PC-9 (cell line): ENCODE results near the gene IQGAP3. TPM values are rescaled to one million over a fixed set of nuclear protein-coding genes. Genes with fewer than 3 reads are reported as not detected.
A peak's percentile ranks its signal among the peaks of the same experiment; 100 is the strongest.

Experiments
- BruUV-seq: library from RNA; stranded (reverse); fragments of 400-500 nt; replicated peaks from 2 replicates; lab custom pipeline; 2021; lab: Mats Ljungman, UMichigan
- CTCF ChIA-PET: fragments of 300-600 bp; sonication (Branson Sonifier 250); formaldehyde crosslinking; loops from one replicate; lab custom pipeline; 2022; ENCODE audit warnings: antibody characterized with exemption; lab: Charles Lee
- POLR2A ChIA-PET: fragments of 300-600 bp; sonication (Branson Sonifier 250); formaldehyde crosslinking; loops from one replicate; lab custom pipeline; 2022; ENCODE audit warnings: antibody characterized with exemption; ENCODE audit not compliant: unreplicated experiment; lab: Charles Lee
- DNase-seq, 2 experiments: peaks; one replicate each; pipeline versions ENCODE4 v3.0.0 to v3.0.0-alpha.2; 2015 to 2022; ENCODE audit warnings: mixed read lengths in 1 of 2
- H2AFZ ChIP-seq: fragments of 200-600 bp; sonication (generic); 2 replicates; pipeline ENCODE4 v1.8.1; 2017; ENCODE audit warnings: antibody characterized with exemption
- H3F3A ChIP-seq: fragments of 200-600 bp; sonication (generic); 2 replicates; pipeline ENCODE4 v1.8.1; 2017; ENCODE audit warnings: antibody characterized with exemption, mild to moderate bottlenecking, low read depth; ENCODE audit not compliant: insufficient read depth
- H3K27ac ChIP-seq: fragments of 200-600 bp; sonication (generic); 2 replicates; pipeline ENCODE4 v1.6.1; 2016; ENCODE audit warnings: mixed run types
- H3K27me3 ChIP-seq: fragments of 200-600 bp; sonication (generic); 2 replicates; pipeline ENCODE4 v1.6.1; 2016; ENCODE audit warnings: low read depth, mixed run types; ENCODE audit not compliant: insufficient read depth
- H3K36me3 ChIP-seq: fragments of 200-600 bp; sonication (generic); 2 replicates; pipeline ENCODE4 v1.6.1; 2016; ENCODE audit warnings: low read depth, mixed run types
- H3K4me1 ChIP-seq: fragments of 200-600 bp; sonication (generic); replicated peaks from 2 replicates; pipeline ENCODE4 v1.6.1; 2016; ENCODE audit warnings: mixed run types; ENCODE audit not compliant: insufficient read depth
- H3K4me2 ChIP-seq: fragments of 200-600 bp; sonication (generic); 2 replicates; pipeline ENCODE4 v1.6.1; 2017; ENCODE audit warnings: mixed run types
- H3K4me3 ChIP-seq: fragments of 200-600 bp; sonication (generic); 2 replicates; pipeline ENCODE4 v1.6.1; 2016; ENCODE audit warnings: mixed run types
- H3K79me2 ChIP-seq: fragments of 200-600 bp; sonication (generic); 2 replicates; pipeline ENCODE4 v1.6.1; 2017; ENCODE audit warnings: low read depth, mixed run types
- H3K9me2 ChIP-seq: fragments of 200-600 bp; sonication (generic); 2 replicates; pipeline ENCODE4 v1.8.1; 2017; ENCODE audit warnings: mild to moderate bottlenecking; ENCODE audit not compliant: insufficient read depth
- H3K9me3 ChIP-seq: fragments of 200-600 bp; sonication (generic); 2 replicates; pipeline ENCODE4 v1.8.1; 2016; ENCODE audit warnings: low read depth; ENCODE audit not compliant: insufficient read depth
- H4K20me1 ChIP-seq: fragments of 200-600 bp; sonication (generic); 2 replicates; pipeline ENCODE4 v1.8.1; 2017; ENCODE audit not compliant: insufficient read depth
- CTCF ChIP-seq: fragments of 200-600 bp; sonication (generic); conservative IDR thresholded peaks from 2 replicates; pipeline ENCODE4 v1.6.1; 2017; ENCODE audit warnings: mixed run types, antibody characterized with exemption, mild to moderate bottlenecking, moderate library complexity
- EZH2 ChIP-seq: fragments of 200-600 bp; sonication (generic); IDR thresholded peaks from 2 replicates; pipeline ENCODE4 v1.8.0; 2017; ENCODE audit warnings: antibody characterized with exemption, low read depth
- intact Hi-C: fragments of 100-400 bp; cut with micrococcal nuclease; formaldehyde crosslinking; loops from one replicate; pipeline ENCODE4 v1.10.0; 2022; ENCODE audit not compliant: unreplicated experiment
- total RNA-seq: library from RNA; stranded (reverse); gene quantifications from 2 replicates; pipeline ENCODE4 v1.2.3, GENCODE V29; 2021

Gene IQGAP3
- total RNA-seq, 1 experiment from 2014 or later: 63.1 TPM

GRCh38 chr1:156476501-156477298, 95.7 kb downstream of the IQGAP3 start:
- Histone ChIP-seq H3K27me3 (no peaks in the 10 kb centered on the region), H3F3A (peaks cover 29% of the 10 kb centered on the region), H3K9me3 (no peaks in the 10 kb centered on the region), H3K4me3 (no peak overlapping the region), H3K79me2 (no peaks in the 10 kb centered on the region), H2AFZ (no peak overlapping the region), H3K27ac (no peak overlapping the region), H3K36me3 (peaks cover 25% of the 10 kb centered on the region; the same call in 1 of the 2 replicates), H4K20me1 (no peaks in the 10 kb centered on the region; the same call in 1 of the 2 replicates), H3K4me2 (no peak overlapping the region), H3K9me2 (no peaks in the 10 kb centered on the region), H3K4me1 (peaks cover 32% of the 10 kb centered on the region)
- CTCF ChIA-PET: no interaction called here
- POLR2A ChIA-PET: no interaction called here
- TF ChIP-seq CTCF: no peak
- TF ChIP-seq EZH2: no peak
- no TSS peak for BruUV-seq
- DNase-seq: peak in 1 of 2 experiments; percentile 23
- intact Hi-C loops: no loop called here

- H3K79me2 ChIP-seq: no peaks in the 10 kb centered on the region
- peak in 1 of 2 experiments; percentile 18 for DNase-seq
- no peaks in the 10 kb centered on the region for H3K9me2 ChIP-seq
- no peaks in the 10 kb centered on the region for H3K9me3 ChIP-seq
- ChIA-PET CTCF (no interaction called here), POLR2A (no interaction called here)
- H3K4me2 ChIP-seq: no peak overlapping the region
- H3K4me3 ChIP-seq: no peak overlapping the region
- H3K36me3 ChIP-seq: peaks cover 22% of the 10 kb centered on the region; the same call in 1 of the 2 replicates
- TF ChIP-seq CTCF: no peak
- no peak for TF ChIP-seq EZH2
- H3F3A ChIP-seq: peaks cover 35% of the 10 kb centered on the region
- H2AFZ ChIP-seq: no peak overlapping the region
- H4K20me1 ChIP-seq: no peaks in the 10 kb centered on the region; the same call in 1 of the 2 replicates
- peaks cover 41% of the 10 kb centered on the region for H3K4me1 ChIP-seq
- no peak overlapping the region for H3K27ac ChIP-seq
- intact Hi-C loops: no loop called here
- H3K27me3 ChIP-seq: no peaks in the 10 kb centered on the region
- no TSS peak for BruUV-seq
Measured at GRCh38 chr1:156475568-156476500, 96.5 kb downstream of the IQGAP3 start.

Other genes starting within 250 kb of the IQGAP3 start
- 272 and 317 TPM in 2 replicates for gene CCT3, start 234.3 kb downstream of the IQGAP3 start, total RNA-seq
- gene TSACC, start 234.0 kb downstream of the IQGAP3 start, total RNA-seq: 0.75 and 1.3 TPM in 2 replicates
- 1.8 and 4.0 TPM in 2 replicates for gene RHBG, start 203.4 kb downstream of the IQGAP3 start, total RNA-seq
- 25.5 and 33.5 TPM in 2 replicates for gene MEF2D, start 71.8 kb downstream of the IQGAP3 start, total RNA-seq
- gene TTC24, start 7.2 kb upstream of the IQGAP3 start, total RNA-seq: not detected in 2 replicates
- 83.9 and 90.3 TPM in 2 replicates for gene NAXE, start 19.2 kb upstream of the IQGAP3 start, total RNA-seq
- gene GPATCH4, start 28.9 kb upstream of the IQGAP3 start, total RNA-seq: 17.5 and 17.6 TPM in 2 replicates
- 0.58 TPM in 1 of 2 replicates, not detected in the other for gene HAPLN2, start 46.9 kb upstream of the IQGAP3 start, total RNA-seq
- not detected in 2 replicates for gene BCAN, start 69.6 kb upstream of the IQGAP3 start, total RNA-seq
- 6.8 and 7.0 TPM in 2 replicates for gene NES, start 104.8 kb upstream of the IQGAP3 start, total RNA-seq
- gene CRABP2, start 133.0 kb upstream of the IQGAP3 start, total RNA-seq: 142 and 286 TPM in 2 replicates
- gene METTL25B, start 155.9 kb upstream of the IQGAP3 start, total RNA-seq: 51.0 and 77.7 TPM in 2 replicates
- gene ISG20L2, start 156.2 kb upstream of the IQGAP3 start, total RNA-seq: 25.4 and 33.2 TPM in 2 replicates
- gene MRPL24, start 168.5 kb upstream of the IQGAP3 start, total RNA-seq: 74.1 and 85.3 TPM in 2 replicates
- gene HDGF, start 179.1 kb upstream of the IQGAP3 start, total RNA-seq: 472 and 498 TPM in 2 replicates
- gene PRCC, start 195.0 kb upstream of the IQGAP3 start, total RNA-seq: 47.8 and 56.6 TPM in 2 replicates
- gene SH2D2A, start 244.3 kb upstream of the IQGAP3 start, total RNA-seq: 4.0 and 5.8 TPM in 2 replicates